Middle frontal gyrus (tissue), 1 donor: ENCODE results near the gene SYNDIG1.
"Not testable (repeated sequence)": the region's sequence is repeated elsewhere in the genome, so short reads cannot be mapped to it uniquely, and the experiment has no call there.

Experiments
- DNase-seq: peaks from one replicate; pipeline ENCODE4 v3.0.0-alpha.2; 2015; ENCODE audit warnings: low spot score; ENCODE audit errors: extremely low spot score

Gene SYNDIG1

GRCh38 chr20:24608926-24609667 lies 139.7 kb downstream of the SYNDIG1 start:
- DNase-seq = no peak

DNA sequence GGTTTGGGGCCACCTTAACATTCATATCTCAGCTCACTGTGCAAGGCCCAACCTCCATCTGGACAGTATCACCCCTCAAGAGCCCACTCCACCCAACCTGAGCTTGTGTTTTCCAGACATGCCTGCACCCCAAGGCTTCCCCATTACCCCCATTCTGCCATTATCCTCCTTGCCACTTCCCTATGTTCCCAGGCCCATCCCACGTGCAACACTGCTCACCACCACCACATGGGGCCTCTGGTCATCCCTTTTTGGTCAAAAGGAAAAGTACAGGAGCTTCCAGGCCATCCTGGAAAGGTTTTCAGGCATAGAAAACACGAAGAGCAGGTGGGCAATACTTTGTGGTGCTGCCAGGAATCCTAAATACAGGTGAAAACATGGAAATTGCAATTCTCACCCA lies 140.3 kb downstream of the SYNDIG1 start:
- DNase-seq = no peak

- DNase-seq = no peak
These were observed 141.1 kb downstream of the SYNDIG1 start for GRCh38 chr20:24610341-24611115.

GRCh38 chr20:24611360-24612140 lies 142.1 kb downstream of the SYNDIG1 start:
- DNase-seq = no peak

- DNase-seq = no peak
These were observed 143.7 kb downstream of the SYNDIG1 start for GRCh38 chr20:24612799-24613775.

DNA sequence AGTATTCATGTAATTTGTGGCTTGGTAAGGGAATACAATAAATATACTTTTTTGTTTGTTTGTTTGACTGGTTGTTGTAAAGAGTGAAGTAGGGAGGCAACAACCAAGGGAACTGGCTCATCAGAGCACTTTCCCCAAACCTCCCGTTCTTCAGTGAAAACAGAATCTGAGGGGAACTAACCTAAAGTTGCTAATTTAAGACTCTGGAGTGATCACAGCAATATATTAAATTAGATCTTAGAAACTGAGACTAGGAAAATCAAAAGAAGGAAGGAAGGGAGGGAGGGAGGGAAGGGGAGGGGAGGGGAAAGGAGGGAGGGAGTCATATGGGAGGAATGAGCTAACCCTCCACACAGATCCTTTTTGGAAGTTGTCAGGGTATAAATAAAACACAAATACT lies 144.9 kb downstream of the SYNDIG1 start:
- no peak for DNase-seq

GRCh38 chr20:24615353-24615752 lies 145.9 kb downstream of the SYNDIG1 start:
- no peak for DNase-seq

- no peak for DNase-seq
These were observed 147.0 kb downstream of the SYNDIG1 start for GRCh38 chr20:24616258-24617079.

DNA sequence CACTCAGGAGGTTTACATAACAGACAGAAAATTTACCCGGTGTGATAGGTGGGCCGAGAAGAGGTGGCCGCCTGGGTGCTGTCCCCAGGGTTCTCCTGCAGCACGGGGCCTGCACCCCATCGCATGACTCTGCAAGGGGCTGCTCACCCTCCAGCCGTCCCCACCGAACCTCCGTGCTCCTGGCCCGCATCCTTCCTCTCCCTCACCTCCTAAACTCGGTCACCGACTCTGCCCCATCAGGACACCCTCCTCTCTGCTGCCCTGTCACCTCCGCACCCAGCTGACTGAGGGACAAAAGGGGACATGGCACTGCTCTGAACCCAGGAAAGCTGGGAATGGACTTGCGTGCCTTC lies 147.6 kb downstream of the SYNDIG1 start:
- DNase-seq = no peak

- no peak for DNase-seq
These were observed 148.5 kb downstream of the SYNDIG1 start for GRCh38 chr20:24617757-24618450.

DNA sequence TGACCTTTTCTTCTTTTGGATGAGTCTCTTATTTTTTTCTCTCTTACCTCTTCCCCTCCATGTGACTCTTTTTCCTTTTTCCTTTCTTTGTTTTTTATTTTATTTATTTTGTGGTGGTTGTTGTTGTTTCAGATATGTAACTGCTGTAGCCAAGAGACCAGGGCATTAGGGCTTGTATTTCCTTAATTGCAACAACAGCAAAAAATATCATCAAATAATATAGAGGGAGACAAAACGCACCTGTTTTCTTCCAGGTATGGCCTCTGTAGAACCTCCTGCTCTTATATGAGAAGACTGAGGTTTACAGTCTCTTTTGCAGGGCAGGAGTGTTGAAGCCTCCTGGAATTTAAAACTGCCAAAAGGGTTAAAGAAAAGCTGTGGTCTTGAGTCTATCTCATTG lies 149.3 kb downstream of the SYNDIG1 start:
- DNase-seq = no peak

DNA sequence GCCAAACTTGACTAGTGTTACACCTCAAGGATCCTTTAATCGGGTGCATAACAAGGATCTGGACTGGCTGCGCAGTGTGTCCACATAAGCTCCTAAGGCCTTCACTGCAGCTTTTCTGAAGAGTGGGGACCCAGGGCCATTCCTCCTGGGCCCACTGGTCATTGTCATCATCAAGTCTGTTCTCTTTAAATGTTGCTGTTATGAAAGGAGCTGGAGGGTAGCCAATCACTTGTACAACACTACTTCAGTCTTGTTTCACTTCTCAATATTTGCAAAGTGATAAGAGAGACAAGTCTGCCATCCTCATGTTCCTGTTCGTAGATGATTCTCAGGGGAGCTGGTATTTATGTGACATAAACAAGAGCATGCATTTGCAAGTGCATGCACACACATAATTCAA lies 149.8 kb downstream of the SYNDIG1 start:
- DNase-seq = no peak

DNA sequence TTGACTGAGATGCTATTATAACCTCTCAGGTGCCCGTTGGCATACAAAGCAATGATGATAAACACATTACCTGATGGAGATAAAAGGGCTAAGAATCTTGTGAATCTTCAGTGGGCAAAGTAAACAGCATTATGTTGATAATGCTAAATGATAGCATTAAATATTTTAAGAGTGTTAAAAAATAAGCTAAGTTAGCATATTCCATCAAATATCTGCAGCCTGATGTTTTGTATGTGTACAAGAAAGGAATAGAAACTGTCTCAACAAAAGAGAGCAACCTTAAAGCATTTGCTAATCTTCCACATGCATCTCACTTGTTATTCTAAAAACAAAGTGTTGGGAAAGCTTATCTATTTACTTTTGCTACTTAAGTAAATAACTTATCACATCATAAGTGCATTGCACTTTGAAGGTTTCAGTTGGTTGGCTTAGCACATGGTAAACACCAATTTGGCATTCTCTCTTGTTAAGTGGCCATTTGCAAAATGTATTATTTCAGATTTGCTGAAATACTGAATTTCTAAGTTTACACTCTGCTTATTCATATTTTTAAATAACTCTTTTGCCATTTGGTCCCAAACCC lies 151.6 kb downstream of the SYNDIG1 start:
- DNase-seq = no peak

DNA sequence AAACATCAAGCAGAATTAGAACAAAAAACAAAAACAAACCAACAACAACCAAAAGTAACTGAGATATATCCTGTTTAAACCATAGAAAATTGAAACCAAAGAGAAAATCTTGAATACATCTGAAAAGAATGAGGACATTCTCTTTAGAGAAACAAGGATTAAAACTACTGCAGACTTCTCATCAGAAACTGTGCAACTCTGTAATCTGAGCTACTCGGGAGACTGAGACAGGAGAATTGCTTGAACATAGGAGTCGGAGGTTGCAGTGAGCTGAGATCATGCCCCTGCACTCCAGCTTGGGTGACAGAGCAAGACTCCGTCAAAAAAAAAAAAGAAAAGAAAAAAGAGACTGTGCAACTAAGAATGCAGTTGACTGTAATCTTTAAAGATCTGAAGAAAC lies 153.4 kb downstream of the SYNDIG1 start:
- DNase-seq = no peak

DNA sequence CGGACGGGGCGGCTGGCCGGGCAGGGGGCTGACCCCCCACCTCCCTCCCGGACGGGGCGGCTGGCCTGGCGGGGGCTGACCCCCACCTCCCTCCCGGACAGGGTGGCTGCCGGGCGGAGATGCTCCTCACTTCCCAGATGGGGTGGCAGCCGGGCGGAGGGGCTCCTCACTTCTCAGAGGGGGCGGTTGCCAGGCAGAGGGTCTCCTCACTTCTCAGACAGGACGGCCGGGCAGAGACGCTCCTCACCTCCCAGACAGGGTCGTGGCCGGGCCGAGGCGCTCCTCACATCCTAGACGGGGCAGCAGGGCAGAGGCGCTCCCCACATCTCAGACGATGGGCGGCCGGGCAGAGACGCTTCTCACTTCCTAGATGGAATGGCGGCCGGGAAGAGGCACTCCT lies 156.7 kb downstream of the SYNDIG1 start:
- not testable (repeated sequence) for DNase-seq

GRCh38 chr20:24627291-24627690 lies 157.9 kb downstream of the SYNDIG1 start:
- no peak for DNase-seq

- DNase-seq = no peak
These were observed 158.5 kb downstream of the SYNDIG1 start for GRCh38 chr20:24627926-24628325.

- no peak for DNase-seq
These were observed 159.6 kb downstream of the SYNDIG1 start for GRCh38 chr20:24628985-24629384.

DNA sequence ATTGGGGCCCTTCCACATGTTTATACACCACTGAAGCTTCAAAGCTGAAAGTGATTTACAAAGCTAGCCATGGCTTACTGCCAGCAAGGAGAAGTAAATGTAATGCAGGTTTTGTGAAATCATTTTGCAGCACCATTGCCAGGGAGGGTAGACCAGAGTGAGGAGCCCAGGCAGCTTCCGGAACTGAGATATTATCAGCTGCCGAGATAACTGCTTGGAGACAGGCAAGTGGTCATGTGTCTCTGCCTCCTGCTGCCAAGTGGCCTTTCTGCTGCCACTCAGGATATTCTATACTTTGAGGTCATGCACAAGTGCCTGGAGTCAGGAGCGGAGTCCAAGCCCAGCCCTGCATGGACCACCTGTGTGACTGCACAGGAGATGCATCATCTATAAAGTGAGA lies 160.2 kb downstream of the SYNDIG1 start:
- no peak for DNase-seq
